Dermis blood vessel endothelial cell (primary cell): Measurements from ENCODE around the gene NLK. TPM values are rescaled to one million over a fixed set of nuclear protein-coding genes. Genes with fewer than 3 reads are reported as not detected.
"Not testable (repeated sequence)": the region's sequence is repeated elsewhere in the genome, so short reads cannot be mapped to it uniquely, and the experiment has no call there.

Experiments used
- DNase-seq: peaks from one replicate; pipeline ENCODE4 v3.0.0; 2010
- total RNA-seq: library from RNA; depleted of rRNA; stranded (reverse); fragments of >200 nt; gene quantifications from 2 replicates; pipeline ENCODE4 v1.2.3, GENCODE V29; 2014

The NLK gene
- total RNA-seq, 1 donor from 2014 or later = 49.4 TPM

- DNase-seq = no peak
Observed at GRCh38 chr17:28161311-28161710, 118.8 kb downstream of the NLK start.

GRCh38 chr17:28166478-28166877 lies 124.0 kb downstream of the NLK start:
- DNase-seq = no peak

GRCh38 chr17:28169621-28170349 lies 127.3 kb downstream of the NLK start:
- DNase-seq = no peak

- peak; percentile 30 for DNase-seq
Observed at GRCh38 chr17:28170771-28171170, 128.3 kb downstream of the NLK start.

- DNase-seq = no peak
Observed at GRCh38 chr17:28173031-28173561, 130.6 kb downstream of the NLK start.

GRCh38 chr17:28173801-28174200 lies 131.3 kb downstream of the NLK start:
- peak; percentile 73 for DNase-seq

- peak; percentile 19 for DNase-seq
Observed at GRCh38 chr17:28174352-28175046, 132.0 kb downstream of the NLK start.

- DNase-seq = peak; percentile 37
Observed at GRCh38 chr17:28177351-28177750, 134.9 kb downstream of the NLK start.

- DNase-seq = no peak
Observed at GRCh38 chr17:28178800-28179199, 136.3 kb downstream of the NLK start.

GRCh38 chr17:28180449-28180848 lies 138.0 kb downstream of the NLK start:
- DNase-seq = no peak

GRCh38 chr17:28181568-28181967 lies 139.1 kb downstream of the NLK start:
- DNase-seq = no peak

GRCh38 chr17:28182559-28182958 lies 140.1 kb downstream of the NLK start:
- no peak for DNase-seq

- no peak for DNase-seq
Observed at GRCh38 chr17:28185658-28186057, 143.2 kb downstream of the NLK start.

GRCh38 chr17:28186472-28186871 lies 144.0 kb downstream of the NLK start:
- not testable (repeated sequence) for DNase-seq

GRCh38 chr17:28187931-28188330 lies 145.5 kb downstream of the NLK start:
- DNase-seq = no peak

- no peak for DNase-seq
Observed at GRCh38 chr17:28188841-28189263, 146.4 kb downstream of the NLK start.

- no peak for DNase-seq
Observed at GRCh38 chr17:28189667-28190066, 147.2 kb downstream of the NLK start.

- DNase-seq = no peak
Observed at GRCh38 chr17:28191018-28191417, 148.5 kb downstream of the NLK start.

- no peak for DNase-seq
Observed at GRCh38 chr17:28193241-28193640, 150.8 kb downstream of the NLK start.

GRCh38 chr17:28194382-28194781 lies 151.9 kb downstream of the NLK start:
- no peak for DNase-seq

GRCh38 chr17:28196636-28197035 lies 154.2 kb downstream of the NLK start:
- DNase-seq = no peak

GRCh38 chr17:28199115-28199514 lies 156.6 kb downstream of the NLK start:
- no peak for DNase-seq

GRCh38 chr17:28199728-28200127 lies 157.3 kb downstream of the NLK start:
- DNase-seq = no peak

GRCh38 chr17:28201315-28201714 lies 158.8 kb downstream of the NLK start:
- DNase-seq = no peak
